Mucosa of rectum (tissue), 2 donors: Measurements from ENCODE around the gene ZNF487.
"Not testable (repeated sequence)": the region's sequence is repeated elsewhere in the genome, so short reads cannot be mapped to it uniquely, and the experiment has no call there.

Experiments
- H3K27ac ChIP-seq, 2 donors: one replicate each; pipeline ENCODE4 v1.7.0; 2013; ENCODE audit warnings: inconsistent platforms in 2 of 2, low read depth in 2 of 2, low read length in 2 of 2
- H3K27me3 ChIP-seq, 2 donors: one replicate each; pipeline ENCODE4 v1.7.0; 2013; ENCODE audit warnings: low read length in 2 of 2; ENCODE audit not compliant: control insufficient read depth in 2 of 2, insufficient read depth in 2 of 2
- H3K36me3 ChIP-seq, 2 donors: one replicate each; pipeline ENCODE4 v1.7.0; 2013; ENCODE audit warnings: low read length in 2 of 2; ENCODE audit not compliant: control insufficient read depth in 2 of 2, insufficient read depth in 2 of 2
- H3K4me1 ChIP-seq, 2 donors: one replicate each; pipeline ENCODE4 v1.7.0; 2013; ENCODE audit warnings: low read length in 2 of 2, mild to moderate bottlenecking in 1 of 2; ENCODE audit not compliant: control insufficient read depth in 2 of 2, insufficient read depth in 2 of 2
- H3K4me3 ChIP-seq, 2 donors: one replicate each; pipeline ENCODE4 v1.7.0; 2013; ENCODE audit warnings: low read length in 2 of 2
- H3K9ac ChIP-seq, 2 donors: one replicate each; pipeline ENCODE4 v1.7.0; 2013; ENCODE audit warnings: low read length in 2 of 2, low read depth in 1 of 2, mild to moderate bottlenecking in 1 of 2
- H3K9me3 ChIP-seq, 2 donors: one replicate each; pipeline ENCODE4 v1.7.0; 2013; ENCODE audit warnings: low read length in 2 of 2; ENCODE audit not compliant: control insufficient read depth in 2 of 2
- donor health status: healthy.
- donor health status: Normal muscosa, but diverticular disease.

Gene ZNF487

DNA sequence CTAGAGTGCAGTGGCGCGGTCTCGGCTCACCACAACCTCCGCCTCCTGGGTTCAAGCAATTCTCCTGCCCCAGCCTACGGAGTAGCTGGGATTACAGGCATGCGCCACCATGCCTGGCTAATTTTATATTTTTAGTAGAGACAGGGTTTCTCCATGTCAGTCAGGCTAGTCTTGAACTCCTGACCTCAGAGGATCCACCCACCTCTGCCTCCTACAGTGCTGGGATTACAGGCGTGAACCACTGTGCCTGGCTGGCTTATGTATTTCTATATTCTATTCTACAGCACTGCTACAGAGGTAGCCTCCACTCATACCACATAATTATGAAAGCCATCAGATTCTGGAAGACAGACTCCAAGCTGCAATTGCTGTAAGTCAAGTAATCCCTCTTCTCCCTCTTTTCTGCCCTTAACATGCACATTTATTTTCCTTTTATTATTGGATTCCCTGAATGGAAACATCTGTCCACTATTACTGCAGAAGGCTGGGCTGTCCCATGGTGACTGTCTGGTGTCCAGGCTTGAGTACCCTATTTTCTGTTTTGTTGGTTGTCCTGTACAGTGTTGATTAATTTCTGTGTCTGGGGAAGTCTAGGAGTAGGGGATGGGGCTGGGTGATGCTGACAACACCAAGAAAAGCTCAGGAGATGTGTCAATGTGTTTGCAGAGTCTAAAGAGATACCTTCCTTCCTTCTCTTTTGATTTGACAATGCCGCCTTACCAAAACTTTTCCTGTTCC, 5.8 kb upstream of the ZNF487 start:
- H3K9ac ChIP-seq: no peak overlapping the region
- no peaks in the 10 kb centered on the region for H3K36me3 ChIP-seq
- no peak overlapping the region for H3K4me3 ChIP-seq
- no peaks in the 10 kb centered on the region for H3K27me3 ChIP-seq
- no peak overlapping the region for H3K27ac ChIP-seq
- H3K9me3 ChIP-seq: no peaks in the 10 kb centered on the region
- H3K4me1 ChIP-seq: no peaks in the 10 kb centered on the region

DNA sequence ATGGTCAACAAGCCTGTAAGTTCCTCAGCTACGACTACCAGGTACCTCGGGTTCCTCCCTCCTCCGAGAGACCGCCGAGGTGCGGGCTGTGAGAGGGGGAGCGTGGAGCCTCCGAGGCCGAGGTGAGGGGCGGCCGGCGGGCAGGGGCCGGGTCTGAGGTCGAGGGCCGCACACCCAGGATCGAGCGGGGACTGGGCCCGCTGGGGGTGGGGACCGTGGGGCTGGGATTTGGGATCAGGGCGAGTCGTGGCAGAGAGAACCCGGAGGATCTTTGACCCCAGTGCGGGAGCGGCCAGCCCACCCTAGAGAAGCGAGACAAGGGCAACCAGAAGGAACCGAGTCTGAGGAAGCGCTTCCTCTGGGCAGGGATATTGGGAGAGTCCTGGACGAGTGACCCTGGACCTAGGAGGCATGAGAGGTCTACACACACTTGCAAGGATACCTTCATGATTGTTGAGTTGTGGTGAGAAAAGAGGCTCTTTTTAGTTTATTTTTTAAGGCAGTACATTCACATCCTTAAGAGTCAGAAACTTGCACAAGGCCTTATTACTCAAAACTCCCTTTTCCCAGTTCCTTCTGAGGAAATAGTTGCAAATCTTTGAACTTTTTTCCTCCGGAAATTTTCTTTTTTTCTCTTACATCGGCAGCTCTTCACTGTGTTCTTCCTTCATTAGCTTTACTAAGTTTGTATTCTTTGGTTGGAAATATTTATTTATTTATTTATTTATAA, 395 bp downstream of the ZNF487 start:
- Histone ChIP-seq H3K27me3 (no peaks in the 10 kb centered on the region), H3K9me3 (no peaks in the 10 kb centered on the region), H3K27ac (peak overlapping the region; percentile 98 to 99), H3K4me3 (peak overlapping the region; percentile 90 to 98), H3K9ac (peak overlapping the region; percentile 99 to 100), H3K36me3 (no peaks in the 10 kb centered on the region), H3K4me1 (peaks cover 0 to 6% of the 10 kb centered on the region in 2 donors)

DNA sequence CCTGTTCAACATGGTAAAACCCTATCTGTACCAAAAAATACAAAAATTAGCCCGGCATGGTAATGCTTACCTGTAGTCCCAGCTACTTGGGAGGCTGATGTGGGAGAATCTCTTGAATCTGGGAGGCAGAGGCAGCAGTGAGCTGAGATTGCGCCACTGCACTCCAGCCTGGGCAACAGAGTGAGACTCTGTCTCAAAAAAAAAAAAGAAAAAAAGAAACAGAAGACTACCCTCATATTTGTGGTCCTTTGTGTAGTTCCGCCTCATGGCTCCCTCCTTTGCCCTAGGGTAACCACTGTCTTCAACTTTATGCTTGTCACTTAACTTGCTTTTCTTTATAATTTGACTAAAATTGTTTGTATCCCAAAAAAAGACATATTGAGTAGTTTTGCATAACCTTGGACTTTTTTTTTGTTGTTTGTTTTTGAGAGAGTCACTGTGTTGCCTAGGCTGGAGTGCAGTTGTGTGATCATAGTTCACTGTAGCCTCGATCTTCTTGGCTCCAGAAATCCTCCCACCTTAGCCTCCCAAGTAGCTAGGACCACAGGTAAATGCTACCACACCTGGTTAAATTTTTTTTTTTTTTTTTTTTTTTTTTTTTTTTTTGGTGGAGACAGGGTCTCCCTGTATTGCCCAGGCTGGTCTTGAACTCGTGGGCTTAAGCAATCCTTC, 3.7 kb downstream of the ZNF487 start:
- H3K4me1 ChIP-seq: peaks cover 0 to 10% of the 10 kb centered on the region in 2 donors
- no peaks in the 10 kb centered on the region for H3K36me3 ChIP-seq
- H3K9ac ChIP-seq: no peak overlapping the region
- H3K4me3 ChIP-seq: no peak overlapping the region
- H3K9me3 ChIP-seq: no peaks in the 10 kb centered on the region
- H3K27ac ChIP-seq: no peak overlapping the region
- H3K27me3 ChIP-seq: no peaks in the 10 kb centered on the region

DNA sequence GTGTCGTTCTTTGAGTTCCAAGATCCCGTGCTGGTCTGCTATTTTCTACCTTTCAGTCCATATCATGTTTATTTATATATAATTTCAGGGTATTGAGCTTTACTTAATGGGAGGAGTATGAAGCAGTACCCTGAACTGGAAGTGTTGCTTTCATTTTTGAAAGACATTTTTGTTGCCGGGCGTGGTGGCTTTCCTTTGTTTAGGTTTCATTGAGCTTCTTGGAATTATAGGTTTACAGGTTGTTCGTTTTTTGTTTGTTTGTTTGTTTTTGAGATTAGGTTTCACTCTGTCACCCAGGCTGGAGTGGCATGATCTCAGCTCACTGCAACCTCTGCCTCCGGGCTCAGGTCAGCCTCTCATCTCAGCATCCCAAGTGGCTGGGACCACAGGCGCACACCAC, 7.4 kb downstream of the ZNF487 start:
- no peak overlapping the region for H3K4me3 ChIP-seq
- H3K9me3 ChIP-seq: no peaks in the 10 kb centered on the region
- H3K9ac ChIP-seq: no peak overlapping the region
- H3K36me3 ChIP-seq: no peaks in the 10 kb centered on the region
- no peaks in the 10 kb centered on the region for H3K27me3 ChIP-seq
- H3K27ac ChIP-seq: no peak overlapping the region
- H3K4me1 ChIP-seq: peaks cover 0 to 4% of the 10 kb centered on the region in 2 donors

DNA sequence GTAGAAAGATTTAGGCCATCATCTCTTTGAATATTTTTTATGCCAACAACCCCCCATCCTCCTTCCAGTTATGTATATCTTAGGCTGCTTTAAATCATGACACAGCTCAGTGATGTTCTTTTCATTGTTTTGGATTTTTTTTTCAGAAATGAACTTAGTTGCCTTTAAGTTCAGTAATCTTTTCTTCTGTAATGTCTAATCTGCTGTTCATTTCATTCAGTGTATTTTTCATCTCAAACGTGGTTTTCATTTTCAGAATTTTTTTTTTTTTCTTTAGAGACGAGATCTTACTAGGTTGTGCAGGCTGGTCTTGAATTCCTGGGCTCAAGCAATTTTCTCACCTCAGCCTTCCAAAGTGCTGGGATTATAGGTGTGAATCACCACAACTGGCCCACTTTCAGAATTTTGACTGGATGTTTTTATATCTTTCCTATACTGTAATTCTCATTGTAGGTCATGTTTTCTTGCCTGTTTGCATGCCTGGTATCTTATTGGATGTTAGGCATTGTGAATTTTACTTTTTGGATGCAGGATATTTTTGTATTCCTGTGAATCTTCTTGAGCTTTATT, 8.1 kb downstream of the ZNF487 start:
- Histone ChIP-seq H3K9me3 (no peaks in the 10 kb centered on the region), H3K4me3 (no peak overlapping the region), H3K9ac (no peak overlapping the region), H3K27me3 (no peaks in the 10 kb centered on the region), H3K27ac (no peak overlapping the region), H3K36me3 (no peaks in the 10 kb centered on the region), H3K4me1 (peaks cover 0 to 4% of the 10 kb centered on the region in 2 donors)

DNA sequence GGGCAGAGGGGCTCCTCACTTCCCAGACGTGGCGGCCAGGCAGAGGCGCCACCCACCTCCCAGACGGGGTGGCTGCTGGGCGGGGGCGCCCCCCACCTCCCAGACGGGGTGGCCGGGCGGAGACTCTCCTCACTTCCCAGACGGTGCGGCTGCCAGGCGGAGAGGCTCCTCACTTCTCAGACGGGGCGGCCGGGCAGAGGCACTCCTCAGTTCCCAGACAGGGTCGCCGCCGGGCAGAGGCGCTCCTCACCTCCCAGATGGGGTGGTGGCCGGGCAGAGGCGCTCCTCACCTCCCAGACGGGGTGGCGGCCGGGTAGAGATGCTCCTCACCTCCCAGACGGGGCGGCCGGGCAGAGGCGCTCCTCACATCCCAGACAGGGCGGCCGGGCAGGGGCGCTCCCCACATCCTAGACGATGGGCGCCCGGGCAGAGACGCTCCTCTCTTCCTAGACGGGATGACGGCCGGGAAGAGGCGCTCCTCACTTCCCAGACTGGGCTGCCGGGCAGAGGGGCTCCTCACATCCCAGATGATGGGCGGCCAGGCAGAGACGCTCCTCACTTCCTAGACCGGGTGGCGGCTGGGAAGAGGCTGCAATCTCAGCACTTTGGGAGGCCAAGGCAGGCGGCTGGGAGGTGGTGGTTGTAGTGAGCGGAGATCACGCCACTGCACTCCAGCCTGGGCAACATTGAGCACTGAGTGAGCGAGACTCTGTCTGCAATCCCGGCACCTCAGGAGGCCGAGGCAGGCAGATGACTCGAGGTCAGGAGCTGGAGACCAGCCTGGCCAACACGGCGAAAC, 9.5 kb downstream of the ZNF487 start:
- not testable (repeated sequence) for H3K27me3 ChIP-seq, H3K4me1 ChIP-seq, H3K4me3 ChIP-seq, H3K9ac ChIP-seq, H3K36me3 ChIP-seq, H3K9me3 ChIP-seq, H3K27ac ChIP-seq

DNA sequence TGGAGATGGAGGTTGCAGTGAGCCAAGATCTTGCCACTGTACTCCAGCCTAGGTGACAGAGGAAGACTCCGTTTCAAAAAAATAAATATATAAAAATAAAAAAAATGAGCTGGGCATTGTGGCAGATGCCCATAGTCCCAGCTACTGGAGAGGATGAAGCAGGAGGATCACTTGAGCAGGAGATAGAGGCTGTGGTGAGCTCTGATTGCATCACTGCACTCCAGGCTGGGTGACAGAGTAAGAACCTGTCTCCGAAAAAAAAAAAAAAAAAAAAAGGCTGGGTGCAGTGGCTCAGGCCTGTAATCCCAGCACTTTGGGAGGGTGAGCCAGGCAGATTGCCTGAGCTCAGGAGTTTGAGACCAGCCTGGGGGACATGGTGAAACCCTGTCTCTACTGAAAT, 11.8 kb downstream of the ZNF487 start:
- Histone ChIP-seq H3K27ac (no peak overlapping the region), H3K9ac (no peak overlapping the region), H3K4me3 (no peak overlapping the region), H3K27me3 (no peaks in the 10 kb centered on the region), H3K4me1 (peaks cover 0 to 7% of the 10 kb centered on the region in 2 donors), H3K36me3 (no peaks in the 10 kb centered on the region), H3K9me3 (no peaks in the 10 kb centered on the region)

DNA sequence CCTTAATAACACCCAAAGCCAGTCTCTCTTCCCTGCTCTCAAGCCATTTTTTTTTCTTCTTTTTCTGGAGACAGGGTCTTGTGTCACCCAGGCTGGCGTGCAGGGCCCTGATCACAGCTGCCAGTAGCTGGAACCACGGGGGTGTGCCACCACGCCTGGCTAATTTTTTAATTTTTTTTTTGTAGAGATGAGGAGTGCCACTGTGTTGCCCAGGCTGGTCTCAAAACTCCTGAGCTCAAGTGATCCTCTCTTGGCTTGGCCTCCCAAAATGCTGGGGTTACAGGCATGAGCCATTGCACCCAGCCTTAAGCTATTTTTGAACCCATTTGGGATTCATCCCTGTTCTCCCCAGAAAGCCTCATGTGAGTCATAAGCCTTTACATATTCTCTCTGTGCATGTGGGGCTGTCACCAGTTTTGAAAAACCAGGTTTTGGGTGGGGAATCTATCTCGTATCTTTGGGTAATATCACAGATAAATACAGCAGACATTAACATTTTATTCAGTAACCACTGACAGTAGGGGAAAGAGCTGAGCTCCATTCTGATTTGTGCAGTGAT, 15.5 kb downstream of the ZNF487 start:
- H3K4me1 ChIP-seq: peaks cover 9 to 11% of the 10 kb centered on the region in 2 donors
- H3K27me3 ChIP-seq: no peaks in the 10 kb centered on the region
- H3K36me3 ChIP-seq: no peaks in the 10 kb centered on the region
- no peak overlapping the region for H3K4me3 ChIP-seq
- no peaks in the 10 kb centered on the region for H3K9me3 ChIP-seq
- no peak overlapping the region for H3K9ac ChIP-seq
- H3K27ac ChIP-seq: peak overlapping the region in 1 of 2 donors; percentile 38

DNA sequence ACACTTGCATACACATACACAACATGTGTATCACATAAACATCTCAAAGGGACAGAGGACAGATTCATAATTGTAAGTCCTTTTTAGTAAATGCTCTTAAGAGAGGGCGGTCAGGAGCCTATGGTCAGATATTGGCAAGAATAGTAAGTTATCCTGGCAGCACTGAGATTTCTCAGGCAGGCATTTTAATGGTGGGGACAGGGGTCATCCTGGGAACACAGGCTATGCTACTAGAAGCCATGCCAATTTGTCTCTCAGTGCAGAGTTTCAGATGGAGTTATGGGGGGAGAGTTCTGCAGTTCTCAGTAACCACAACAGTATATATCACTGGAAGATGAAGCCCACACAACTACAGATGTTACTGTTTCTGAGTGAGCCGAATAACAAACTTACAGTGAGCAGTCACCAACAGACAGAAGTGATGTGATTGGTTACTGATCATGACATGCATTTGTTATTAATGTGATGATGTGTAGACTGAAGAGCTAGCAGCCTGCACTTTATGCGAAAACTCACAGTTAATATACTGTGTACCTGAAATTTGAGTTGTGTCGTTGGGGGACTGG, 16.4 kb downstream of the ZNF487 start:
- H3K9ac ChIP-seq: no peak overlapping the region
- H3K27ac ChIP-seq: no peak overlapping the region
- no peaks in the 10 kb centered on the region for H3K27me3 ChIP-seq
- H3K4me1 ChIP-seq: peaks cover 9 to 11% of the 10 kb centered on the region in 2 donors
- H3K4me3 ChIP-seq: no peak overlapping the region
- H3K36me3 ChIP-seq: no peaks in the 10 kb centered on the region
- H3K9me3 ChIP-seq: no peaks in the 10 kb centered on the region
